Spleen (tissue), 7 donors: ENCODE measurements around the gene AGPAT4.

Source experiments
- POLR2A ChIP-seq, 3 donors: fragments of 450-650 bp; IDR thresholded peaks; one replicate each; pipeline ENCODE4 v1.5.1; 2017; ENCODE audit warnings: antibody characterized with exemption in 3 of 3, mild to moderate bottlenecking in 1 of 3
- TF ChIP-seq, protein P1 (sequence below), 11 experiments: fragments of 200-600 bp in 7 of 11; fragments of 450-650 bp in 4 of 11; sonication (generic) in 4 of 11; IDR thresholded peaks in 8 of 11; conservative IDR thresholded peaks in 3 of 11; 1 replicate in 7 of 11; 2 replicates in 4 of 11; pipeline versions ENCODE4 v1.4.0 to v1.8.0; 2016 to 2021; ENCODE audit warnings: antibody characterized with exemption in 11 of 11, inconsistent platforms in 4 of 11, mild to moderate bottlenecking in 1 of 11
- donor health status: DM: no; HTN: no; CAD: no; lungs with moderate emphysema.
- donor health status: DM: no; HTN: no; CAD: no.
- donor health status: DM: no; HTN: no; CAD: no.

- TF ChIP-seq, protein P1, sequence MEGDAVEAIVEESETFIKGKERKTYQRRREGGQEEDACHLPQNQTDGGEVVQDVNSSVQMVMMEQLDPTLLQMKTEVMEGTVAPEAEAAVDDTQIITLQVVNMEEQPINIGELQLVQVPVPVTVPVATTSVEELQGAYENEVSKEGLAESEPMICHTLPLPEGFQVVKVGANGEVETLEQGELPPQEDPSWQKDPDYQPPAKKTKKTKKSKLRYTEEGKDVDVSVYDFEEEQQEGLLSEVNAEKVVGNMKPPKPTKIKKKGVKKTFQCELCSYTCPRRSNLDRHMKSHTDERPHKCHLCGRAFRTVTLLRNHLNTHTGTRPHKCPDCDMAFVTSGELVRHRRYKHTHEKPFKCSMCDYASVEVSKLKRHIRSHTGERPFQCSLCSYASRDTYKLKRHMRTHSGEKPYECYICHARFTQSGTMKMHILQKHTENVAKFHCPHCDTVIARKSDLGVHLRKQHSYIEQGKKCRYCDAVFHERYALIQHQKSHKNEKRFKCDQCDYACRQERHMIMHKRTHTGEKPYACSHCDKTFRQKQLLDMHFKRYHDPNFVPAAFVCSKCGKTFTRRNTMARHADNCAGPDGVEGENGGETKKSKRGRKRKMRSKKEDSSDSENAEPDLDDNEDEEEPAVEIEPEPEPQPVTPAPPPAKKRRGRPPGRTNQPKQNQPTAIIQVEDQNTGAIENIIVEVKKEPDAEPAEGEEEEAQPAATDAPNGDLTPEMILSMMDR (IDR thresholded peaks at IDR 0.05 in 8 of 11, conservative IDR thresholded peaks at IDR 0.05 in 3 of 11): no peak
- no peak for TF ChIP-seq POLR2A (IDR thresholded peaks at IDR 0.05)
Observed at GRCh38 chr6:161279677-161280415, 6.0 kb upstream of the AGPAT4 start.
